Pulmonary artery endothelial cell (primary cell): ENCODE data around the gene LENEP. TPM values are rescaled to one million over a fixed set of nuclear protein-coding genes. Genes with fewer than 3 reads are reported as not detected.

Source experiments
- total RNA-seq: library from RNA; depleted of rRNA; stranded (reverse); fragments of >200 nt; gene quantifications from 2 replicates; pipeline ENCODE4 v1.2.3, GENCODE V29; 2014

LENEP gene
- total RNA-seq, 1 donor from 2014 or later: 0.66 TPM

Other genes with a start within 250 kb of the LENEP start
- 0.20 and 1.4 TPM in 2 replicates for gene KCNN3, start 123.3 kb upstream of the LENEP start, total RNA-seq
- gene PMVK, start 56.9 kb upstream of the LENEP start, total RNA-seq: 13.9 and 17.6 TPM in 2 replicates
- 78.0 and 94.9 TPM in 2 replicates for gene PBXIP1, start 37.5 kb upstream of the LENEP start, total RNA-seq
- gene PYGO2, start 31.8 kb upstream of the LENEP start, total RNA-seq: 6.3 and 7.2 TPM in 2 replicates
- gene SHC1, start 22.8 kb upstream of the LENEP start, total RNA-seq: 186 and 321 TPM in 2 replicates
- gene CKS1B, start 18.9 kb upstream of the LENEP start, total RNA-seq: 78.0 and 143 TPM in 2 replicates
- gene FLAD1, start 10.2 kb upstream of the LENEP start, total RNA-seq: 29.5 TPM in 2 replicates
- 11.5 and 22.2 TPM in 2 replicates for gene ZBTB7B, start 9.2 kb downstream of the LENEP start, total RNA-seq
- gene DCST2, start 40.2 kb downstream of the LENEP start, total RNA-seq: 0.07 TPM in 1 of 2 replicates, not detected in the other
- not detected in 2 replicates for gene DCST1, start 40.2 kb downstream of the LENEP start, total RNA-seq
- 265 and 328 TPM in 2 replicates for gene ADAM15, start 57.7 kb downstream of the LENEP start, total RNA-seq
- 6.5 and 10.9 TPM in 2 replicates for gene EFNA4, start 70.2 kb downstream of the LENEP start, total RNA-seq
- gene EFNA3, start 85.3 kb downstream of the LENEP start, total RNA-seq: 1.2 and 1.9 TPM in 2 replicates
- gene EFNA1, start 134.3 kb downstream of the LENEP start, total RNA-seq: 53.3 and 57.0 TPM in 2 replicates
- 24.1 and 40.8 TPM in 2 replicates for gene SLC50A1, start 142.3 kb downstream of the LENEP start, total RNA-seq
- 29.2 and 31.1 TPM in 2 replicates for gene DPM3, start 146.9 kb downstream of the LENEP start, total RNA-seq
- gene KRTCAP2, start 179.7 kb downstream of the LENEP start, total RNA-seq: 117 and 121 TPM in 2 replicates
- 4.1 and 4.9 TPM in 2 replicates for gene TRIM46, start 180.3 kb downstream of the LENEP start, total RNA-seq
- gene THBS3, start 214.3 kb downstream of the LENEP start, total RNA-seq: 12.8 and 17.1 TPM in 2 replicates
- 45.1 and 54.2 TPM in 2 replicates for gene MTX1, start 215.1 kb downstream of the LENEP start, total RNA-seq